ENCODE data around the gene C4orf50. TPM values are rescaled to one million over a fixed set of nuclear protein-coding genes. Genes with fewer than 3 reads are reported as not detected.

C4orf50 gene
- polyA plus RNA-seq, 1 donor from 2014 or later = 1.6 TPM

DNA sequence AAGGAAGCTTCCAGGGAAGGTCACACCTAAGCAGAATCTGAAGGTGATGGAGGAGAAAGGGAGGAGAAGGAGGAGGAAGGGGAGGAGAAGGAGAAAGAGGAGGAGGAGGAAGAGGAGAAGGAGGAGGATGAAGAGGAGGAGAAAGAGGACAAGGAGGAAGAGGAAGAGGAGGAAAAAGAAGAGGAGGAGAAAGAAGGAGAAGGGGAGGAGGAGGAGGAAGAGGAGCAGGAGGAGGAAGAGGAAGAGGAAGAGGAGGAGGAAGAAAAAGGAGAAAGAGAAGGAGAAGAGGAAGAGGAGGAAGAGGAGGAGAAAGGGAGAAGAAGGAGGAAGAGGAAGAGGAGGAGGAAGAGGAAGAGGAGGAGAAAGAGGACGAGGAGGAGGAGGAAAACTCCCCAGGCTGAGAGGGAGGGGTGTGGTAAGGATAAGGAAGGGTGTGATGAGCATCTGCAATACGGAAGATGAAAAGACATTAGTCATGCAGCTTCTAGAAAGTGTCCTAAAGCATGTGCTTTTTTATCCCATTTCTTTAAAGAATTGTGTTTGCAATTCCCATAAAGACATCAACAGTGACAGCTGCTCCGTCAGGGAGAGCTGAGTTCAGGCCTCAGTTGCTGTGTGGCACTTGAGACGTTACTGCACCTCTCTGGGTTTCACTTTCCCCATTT, 166.5 kb downstream of the C4orf50 start:
- Histone ChIP-seq H4K20me1 (ENCODE audit: insufficient read depth) (peaks cover 4% of the 10 kb centered on the region), H3K27me3 (ENCODE audit: insufficient read depth, low read depth, low read length) (no peaks in the 10 kb centered on the region), H3K79me2 (replicated peaks; ENCODE audit: insufficient read depth, low read length) (peaks cover 12% of the 10 kb centered on the region), H3K9me2 (ENCODE audit: insufficient read depth, low read length) (no peaks in the 10 kb centered on the region), H3K36me3 (ENCODE audit: insufficient read depth, low read length) (peaks cover 32% of the 10 kb centered on the region), H3K9ac (ENCODE audit: low read length) (no peak overlapping the region), H3K9me3 (ENCODE audit: low read length) (no peaks in the 10 kb centered on the region), H3K4me2 (ENCODE audit: low read length) (no peak overlapping the region), H2AFZ (ENCODE audit: low read depth, low read length) (no peak overlapping the region), H3F3A (ENCODE audit: insufficient read depth, low read length, poor library complexity, severe bottlenecking) (no peaks in the 10 kb centered on the region), H3K4me3 (ENCODE audit: low read length) (no peak overlapping the region), H3K27ac (ENCODE audit: low read length) (peak overlapping the region; percentile 50)
- TF ChIP-seq EP300 (conservative IDR thresholded peaks at IDR 0.05; ENCODE audit: poor library complexity, severe bottlenecking) = no peak
- no peak for TF ChIP-seq TAF1 (IDR thresholded peaks at IDR 0.05; ENCODE audit: low read depth)
- TF ChIP-seq, protein P1, sequence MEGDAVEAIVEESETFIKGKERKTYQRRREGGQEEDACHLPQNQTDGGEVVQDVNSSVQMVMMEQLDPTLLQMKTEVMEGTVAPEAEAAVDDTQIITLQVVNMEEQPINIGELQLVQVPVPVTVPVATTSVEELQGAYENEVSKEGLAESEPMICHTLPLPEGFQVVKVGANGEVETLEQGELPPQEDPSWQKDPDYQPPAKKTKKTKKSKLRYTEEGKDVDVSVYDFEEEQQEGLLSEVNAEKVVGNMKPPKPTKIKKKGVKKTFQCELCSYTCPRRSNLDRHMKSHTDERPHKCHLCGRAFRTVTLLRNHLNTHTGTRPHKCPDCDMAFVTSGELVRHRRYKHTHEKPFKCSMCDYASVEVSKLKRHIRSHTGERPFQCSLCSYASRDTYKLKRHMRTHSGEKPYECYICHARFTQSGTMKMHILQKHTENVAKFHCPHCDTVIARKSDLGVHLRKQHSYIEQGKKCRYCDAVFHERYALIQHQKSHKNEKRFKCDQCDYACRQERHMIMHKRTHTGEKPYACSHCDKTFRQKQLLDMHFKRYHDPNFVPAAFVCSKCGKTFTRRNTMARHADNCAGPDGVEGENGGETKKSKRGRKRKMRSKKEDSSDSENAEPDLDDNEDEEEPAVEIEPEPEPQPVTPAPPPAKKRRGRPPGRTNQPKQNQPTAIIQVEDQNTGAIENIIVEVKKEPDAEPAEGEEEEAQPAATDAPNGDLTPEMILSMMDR (IDR thresholded peaks at IDR 0.05; ENCODE audit: poor library complexity, severe bottlenecking) = no peak
- no peak for TF ChIP-seq REST (IDR thresholded peaks at IDR 0.05; ENCODE audit: borderline replicate concordance)
- no peak for TF ChIP-seq RAD21 (conservative IDR thresholded peaks at IDR 0.05)

Small RNA genes lying within 50 kb of the gene (small RNA-seq; reads per million reads assigned to genes)
- gene MIR378D1 = 0 reads per million in 3 experiments

Other genes with a start within 250 kb of the C4orf50 start
- 642 and 752 TPM in 2 replicates for gene CRMP1, start 125.3 kb downstream of the C4orf50 start, polyA plus RNA-seq
- 15.3 and 19.5 TPM in 2 replicates for gene JAKMIP1, start 182.1 kb upstream of the C4orf50 start, polyA plus RNA-seq